Parathyroid adenoma (tissue), 2 donors: Measurements from ENCODE around the gene CELSR2.

Experiments
- H2AFZ ChIP-seq: fragments of 300-600 bp; sonication (generic); one replicate; pipeline ENCODE4 v1.7.0; 2017; ENCODE audit warnings: antibody characterized with exemption, mild to moderate bottlenecking
- H3K27ac ChIP-seq: fragments of 300-600 bp; sonication (generic); one replicate; pipeline ENCODE4 v1.7.0; 2017
- H3K27me3 ChIP-seq: fragments of 300-600 bp; sonication (generic); one replicate; pipeline ENCODE4 v1.7.0; 2017; ENCODE audit warnings: low read length; ENCODE audit not compliant: control insufficient read depth, insufficient read depth
- H3K36me3 ChIP-seq: fragments of 300-600 bp; sonication (generic); one replicate; pipeline ENCODE4 v1.7.0; 2017; ENCODE audit warnings: low read length; ENCODE audit not compliant: control insufficient read depth, insufficient read depth
- H3K4me1 ChIP-seq: fragments of 300-600 bp; sonication (generic); one replicate; pipeline ENCODE4 v1.7.0; 2017; ENCODE audit warnings: control low read depth
- H3K4me2 ChIP-seq: fragments of 300-600 bp; sonication (generic); one replicate; pipeline ENCODE4 v1.7.0; 2017; ENCODE audit warnings: low read length
- H3K4me3 ChIP-seq: fragments of 300-600 bp; sonication (generic); one replicate; pipeline ENCODE4 v1.7.0; 2017; ENCODE audit warnings: low read depth, low read length
- H3K79me2 ChIP-seq: fragments of 300-600 bp; sonication (generic); one replicate; pipeline ENCODE4 v1.7.0; 2017; ENCODE audit warnings: control low read depth
- H3K9ac ChIP-seq: fragments of 300-600 bp; sonication (generic); one replicate; pipeline ENCODE4 v1.7.0; 2017; ENCODE audit warnings: mild to moderate bottlenecking
- H3K9me3 ChIP-seq: fragments of 300-600 bp; sonication (generic); one replicate; pipeline ENCODE4 v1.7.0; 2017; ENCODE audit warnings: low read length; ENCODE audit not compliant: control insufficient read depth
- TF ChIP-seq, protein P1 (sequence below): fragments of 300-600 bp; sonication (generic); IDR thresholded peaks from one replicate; pipeline ENCODE4 v1.7.0; 2017; ENCODE audit warnings: antibody characterized with exemption, mild to moderate bottlenecking
- donor health status: primary hyperparathyroidism.

Gene CELSR2

DNA sequence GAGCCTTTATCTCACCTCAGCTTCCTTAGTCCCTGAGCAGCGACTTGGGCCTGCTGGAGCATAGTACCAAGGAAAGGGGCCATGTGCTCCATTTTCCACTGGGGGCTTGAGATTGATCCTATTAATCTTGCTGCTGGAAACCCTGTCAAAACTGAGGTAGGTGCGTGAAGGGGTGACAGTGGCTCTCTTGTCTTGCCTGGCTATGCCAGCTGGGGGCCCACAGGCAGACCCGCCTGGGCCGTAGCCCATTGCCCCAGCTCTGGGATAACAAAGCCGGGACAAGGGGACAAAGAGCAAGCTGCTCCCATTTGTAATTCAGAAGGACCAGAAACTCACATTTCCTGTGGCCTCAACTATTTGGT is 10.3 kb upstream of the CELSR2 start:
- H2AFZ ChIP-seq = no peak overlapping the region
- no peak overlapping the region for H3K27ac ChIP-seq
- H3K36me3 ChIP-seq = no peaks in the 10 kb centered on the region

DNA sequence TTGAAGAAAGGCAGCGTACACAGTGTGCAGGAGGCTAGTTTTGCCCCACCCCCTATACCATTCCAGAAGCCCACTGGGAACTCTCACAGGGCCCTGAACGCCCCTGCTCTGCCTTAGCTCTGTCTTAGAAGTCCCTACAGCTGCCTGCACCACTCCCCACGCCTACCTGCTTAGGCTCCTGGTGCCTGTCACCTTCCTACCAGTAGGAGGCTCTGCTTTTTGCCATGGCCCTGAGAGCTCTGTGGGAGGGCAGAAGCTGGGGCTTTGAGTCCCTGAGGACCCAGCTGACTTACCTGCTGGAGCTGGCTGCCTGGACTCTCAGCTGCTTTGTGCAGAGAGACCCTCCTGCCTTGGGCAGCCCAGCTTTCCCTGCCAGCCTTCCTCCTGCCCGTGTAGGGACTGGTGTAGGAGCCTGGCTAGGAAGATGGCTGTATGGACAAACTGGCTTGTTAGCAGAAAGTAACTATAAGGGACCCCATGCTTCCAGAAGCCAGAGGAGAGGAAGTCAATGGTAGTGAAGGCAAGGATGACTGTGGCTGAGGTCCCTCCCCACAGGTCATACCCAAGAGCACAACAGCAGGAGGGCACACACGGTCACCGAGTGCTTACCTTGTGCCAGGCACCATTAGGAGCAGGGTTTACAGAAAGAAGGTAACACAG is 9.8 kb upstream of the CELSR2 start:
- Histone ChIP-seq H3K4me1 (peaks cover 2% of the 10 kb centered on the region), H2AFZ (no peak overlapping the region), H3K9ac (no peak overlapping the region), H3K27ac (peak overlapping the region; percentile 51), H3K9me3 (no peaks in the 10 kb centered on the region), H3K36me3 (no peaks in the 10 kb centered on the region), H3K4me3 (no peak overlapping the region), H3K27me3 (no peaks in the 10 kb centered on the region), H3K79me2 (no peaks in the 10 kb centered on the region), H3K4me2 (no peak overlapping the region)
- TF ChIP-seq, protein P1, sequence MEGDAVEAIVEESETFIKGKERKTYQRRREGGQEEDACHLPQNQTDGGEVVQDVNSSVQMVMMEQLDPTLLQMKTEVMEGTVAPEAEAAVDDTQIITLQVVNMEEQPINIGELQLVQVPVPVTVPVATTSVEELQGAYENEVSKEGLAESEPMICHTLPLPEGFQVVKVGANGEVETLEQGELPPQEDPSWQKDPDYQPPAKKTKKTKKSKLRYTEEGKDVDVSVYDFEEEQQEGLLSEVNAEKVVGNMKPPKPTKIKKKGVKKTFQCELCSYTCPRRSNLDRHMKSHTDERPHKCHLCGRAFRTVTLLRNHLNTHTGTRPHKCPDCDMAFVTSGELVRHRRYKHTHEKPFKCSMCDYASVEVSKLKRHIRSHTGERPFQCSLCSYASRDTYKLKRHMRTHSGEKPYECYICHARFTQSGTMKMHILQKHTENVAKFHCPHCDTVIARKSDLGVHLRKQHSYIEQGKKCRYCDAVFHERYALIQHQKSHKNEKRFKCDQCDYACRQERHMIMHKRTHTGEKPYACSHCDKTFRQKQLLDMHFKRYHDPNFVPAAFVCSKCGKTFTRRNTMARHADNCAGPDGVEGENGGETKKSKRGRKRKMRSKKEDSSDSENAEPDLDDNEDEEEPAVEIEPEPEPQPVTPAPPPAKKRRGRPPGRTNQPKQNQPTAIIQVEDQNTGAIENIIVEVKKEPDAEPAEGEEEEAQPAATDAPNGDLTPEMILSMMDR = peak; percentile 39

More for the DNA sequence above, 10.3 kb upstream of the CELSR2 start:
- Histone ChIP-seq H3K79me2 (no peaks in the 10 kb centered on the region), H3K4me2 (no peak overlapping the region), H3K27me3 (no peaks in the 10 kb centered on the region), H3K9ac (no peak overlapping the region), H3K9me3 (no peaks in the 10 kb centered on the region), H3K4me3 (no peak overlapping the region), H3K4me1 (peaks cover 2% of the 10 kb centered on the region)
- TF ChIP-seq, protein P1 = no peak

DNA sequence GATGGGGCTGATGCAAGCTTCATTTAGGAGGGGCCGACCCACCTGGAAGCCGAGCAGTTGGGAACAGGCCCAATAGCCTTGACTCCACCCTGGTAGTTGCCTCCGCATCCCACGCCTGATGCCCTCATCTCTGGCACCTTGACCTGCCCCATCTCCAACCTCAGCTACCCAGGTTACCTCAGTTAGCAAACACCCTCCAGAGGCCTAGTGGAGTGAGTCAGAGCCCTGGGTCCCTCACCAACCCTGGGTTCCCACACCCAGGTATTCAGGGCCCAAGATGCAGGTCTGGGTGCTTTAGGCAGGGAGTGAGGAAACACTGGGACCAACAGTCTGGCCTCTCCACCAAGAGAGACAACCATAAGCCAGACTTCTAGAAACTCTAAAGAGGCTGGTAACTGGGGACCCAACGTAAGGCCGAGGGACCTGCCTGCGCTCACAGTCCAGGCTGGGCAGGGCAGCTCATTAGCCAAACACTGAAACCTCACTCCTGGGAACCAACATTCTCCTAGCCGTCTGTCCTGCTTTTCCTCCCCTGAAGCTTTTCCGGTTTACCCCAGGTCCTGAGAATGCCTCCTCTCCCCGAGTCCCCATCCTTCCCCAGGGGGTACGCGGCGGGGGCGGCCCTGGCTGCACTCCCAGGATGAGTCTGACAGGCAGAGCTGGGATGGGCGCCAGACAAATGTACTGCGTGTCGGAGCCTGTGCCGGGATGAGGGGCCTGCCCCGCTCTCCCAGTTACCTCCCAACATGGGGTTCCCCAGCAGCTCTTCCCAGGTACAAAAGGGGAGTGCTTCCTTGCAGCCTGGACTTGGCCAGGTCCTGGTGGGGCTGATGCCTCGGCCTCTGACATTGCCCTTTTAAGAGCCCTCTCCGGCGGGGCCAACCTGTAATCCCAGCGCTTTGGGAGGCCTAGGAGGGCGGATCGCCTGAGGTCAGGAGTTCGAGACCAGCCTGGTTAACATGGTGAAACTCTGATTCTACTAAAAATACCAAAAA is 8.9 kb upstream of the CELSR2 start:
- H3K4me3 ChIP-seq = no peak overlapping the region
- H3K4me2 ChIP-seq = no peak overlapping the region
- H3K27ac ChIP-seq = peak overlapping the region; percentile 51
- no peaks in the 10 kb centered on the region for H3K9me3 ChIP-seq
- H3K9ac ChIP-seq = no peak overlapping the region
- peaks cover 2% of the 10 kb centered on the region for H3K4me1 ChIP-seq
- no peaks in the 10 kb centered on the region for H3K79me2 ChIP-seq
- TF ChIP-seq, protein P1 = no peak
- peak overlapping the region; percentile 53 for H2AFZ ChIP-seq
- no peaks in the 10 kb centered on the region for H3K27me3 ChIP-seq
- H3K36me3 ChIP-seq = no peaks in the 10 kb centered on the region

DNA sequence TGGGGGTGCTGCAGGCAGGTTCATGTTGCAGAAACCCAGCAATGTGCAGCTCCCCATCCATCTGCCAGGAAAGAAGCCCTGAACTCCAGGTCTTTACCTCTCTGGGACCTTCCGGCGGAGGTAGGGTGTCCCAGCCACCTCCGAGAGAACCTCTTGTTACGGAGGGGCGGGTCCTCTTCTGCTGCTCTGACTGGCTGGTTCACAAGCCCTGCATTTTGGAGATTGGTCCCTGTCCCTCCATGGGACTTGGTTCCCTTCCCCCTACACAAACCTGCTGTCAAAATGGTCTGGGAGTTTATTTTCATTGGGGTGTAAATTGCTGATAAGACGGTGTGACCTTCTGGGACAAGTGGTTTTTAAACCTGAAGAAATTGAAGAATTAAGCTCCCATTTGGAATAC is 8.0 kb upstream of the CELSR2 start:
- no peaks in the 10 kb centered on the region for H3K27me3 ChIP-seq
- H3K79me2 ChIP-seq = no peaks in the 10 kb centered on the region
- no peak overlapping the region for H3K4me3 ChIP-seq
- TF ChIP-seq, protein P1 = no peak
- no peaks in the 10 kb centered on the region for H3K36me3 ChIP-seq
- peak overlapping the region; percentile 9 for H3K4me2 ChIP-seq
- no peaks in the 10 kb centered on the region for H3K9me3 ChIP-seq
- H3K27ac ChIP-seq = no peak overlapping the region
- no peak overlapping the region for H3K9ac ChIP-seq
- H3K4me1 ChIP-seq = peaks cover 2% of the 10 kb centered on the region
- no peak overlapping the region for H2AFZ ChIP-seq
